ES-I3 (cell line): ENCODE data around the gene ARL4D.
"Not testable (repeated sequence)": the region's sequence is repeated elsewhere in the genome, so short reads cannot be mapped to it uniquely, and the experiment has no call there.

Experiments
- H3K36me3 ChIP-seq: 2 replicates; pipeline ENCODE4 v1.6.1; 2013; ENCODE audit warnings: mild to moderate bottlenecking, low read length, control low read depth, moderate library complexity; ENCODE audit not compliant: insufficient read depth
- H3K4me1 ChIP-seq: 2 replicates; pipeline ENCODE4 v1.6.1; 2013; ENCODE audit warnings: mild to moderate bottlenecking, control low read depth, low read length; ENCODE audit not compliant: insufficient read depth
- H3K9ac ChIP-seq: 2 replicates; pipeline ENCODE4 v1.6.1; 2013; ENCODE audit warnings: low read depth, mild to moderate bottlenecking, low read length, moderate library complexity
- H3K9me3 ChIP-seq: 2 replicates; pipeline ENCODE4 v1.6.1; 2013; ENCODE audit warnings: mild to moderate bottlenecking, low read length, moderate library complexity; ENCODE audit not compliant: control insufficient read depth, insufficient read depth

The ARL4D gene

DNA sequence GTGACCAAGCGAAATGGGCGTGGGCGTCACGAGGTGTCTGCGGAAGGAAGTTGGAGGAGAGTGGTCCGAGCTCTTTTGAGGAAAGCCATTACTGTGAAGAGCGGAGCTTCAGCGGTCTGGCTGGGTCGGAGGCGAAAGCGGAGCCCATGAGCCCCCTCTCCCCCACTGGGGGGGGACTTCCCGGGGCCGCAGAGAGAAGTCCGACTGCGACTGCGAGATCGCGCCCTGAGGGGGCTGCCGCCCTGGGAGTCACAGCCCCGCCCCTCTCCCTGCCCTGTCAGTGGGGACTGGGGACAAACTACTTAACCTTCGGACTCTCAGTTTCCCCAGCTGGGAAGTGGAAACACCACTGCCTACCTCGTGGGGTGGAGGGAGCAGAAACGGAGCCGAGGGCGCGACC lies 20.0 kb upstream of the ARL4D start:
- Histone ChIP-seq H3K9ac (no peak overlapping the region), H3K9me3 (peaks cover 8% of the 10 kb centered on the region; the same call in 1 of the 2 replicates), H3K4me1 (no peaks in the 10 kb centered on the region), H3K36me3 (no peaks in the 10 kb centered on the region)

DNA sequence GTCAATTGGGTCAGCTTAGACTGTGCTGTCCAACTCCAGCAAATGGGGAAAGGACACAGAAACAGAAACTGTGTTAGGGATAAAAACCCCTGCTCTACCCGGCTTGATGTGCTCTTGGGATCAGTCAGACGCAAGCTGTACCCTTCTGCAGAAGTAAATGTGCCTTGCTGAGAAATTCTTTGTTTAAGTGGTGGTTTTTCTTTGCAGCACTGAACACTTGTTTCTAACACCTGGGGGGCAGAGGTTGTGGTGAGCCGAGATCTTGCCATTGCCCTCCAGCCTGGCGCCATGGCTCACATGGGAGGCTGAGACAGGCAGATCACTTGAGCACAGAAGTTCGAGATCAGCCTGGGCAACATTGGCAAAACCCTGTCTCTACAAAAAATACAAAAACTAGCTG lies 18.5 kb upstream of the ARL4D start:
- H3K9ac ChIP-seq = no peak overlapping the region
- H3K36me3 ChIP-seq = no peaks in the 10 kb centered on the region
- peaks cover 8% of the 10 kb centered on the region; the same call in 1 of the 2 replicates for H3K9me3 ChIP-seq
- H3K4me1 ChIP-seq = no peaks in the 10 kb centered on the region

DNA sequence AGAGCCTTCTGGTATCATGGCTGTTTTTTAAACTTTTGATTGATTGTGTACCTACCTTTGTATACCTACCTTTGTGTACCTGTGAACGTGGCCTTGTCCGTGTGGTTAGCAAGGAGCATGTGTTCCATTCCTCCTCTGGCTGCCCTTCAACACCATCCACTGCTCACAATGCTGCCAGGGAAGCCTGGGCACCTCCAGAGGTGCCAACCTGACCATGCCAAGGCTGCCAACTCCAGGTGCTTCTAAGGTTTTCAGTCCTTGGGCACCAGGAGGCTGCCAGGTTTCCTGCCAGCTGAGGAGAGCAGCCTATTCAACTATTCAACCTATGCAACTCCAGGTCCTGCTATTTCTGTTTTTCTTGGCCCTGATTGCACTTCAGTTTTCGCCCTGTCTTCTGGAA lies 17.6 kb upstream of the ARL4D start:
- no peak overlapping the region for H3K9ac ChIP-seq
- H3K36me3 ChIP-seq = no peaks in the 10 kb centered on the region
- H3K9me3 ChIP-seq = peaks cover 8% of the 10 kb centered on the region; the same call in 1 of the 2 replicates
- H3K4me1 ChIP-seq = no peaks in the 10 kb centered on the region

DNA sequence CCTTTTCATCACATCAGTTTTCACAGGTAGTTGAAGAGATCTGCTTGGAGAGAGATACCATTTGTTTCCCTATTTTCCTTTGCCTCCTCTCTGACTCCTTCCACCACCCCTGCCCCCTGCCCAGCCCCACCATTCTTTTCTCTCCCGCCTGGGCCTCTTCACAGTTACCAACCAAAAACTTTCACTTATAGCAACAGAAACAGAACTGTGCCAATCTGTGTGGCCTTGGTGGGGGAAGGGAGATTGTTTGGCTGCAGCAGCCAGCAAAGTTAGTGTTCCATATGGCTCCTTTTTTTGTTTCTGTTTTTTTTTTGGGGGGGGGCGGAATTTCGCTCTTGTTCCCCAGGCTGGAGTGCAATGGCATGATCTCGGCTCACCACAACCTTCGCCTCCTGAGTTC lies 17.2 kb upstream of the ARL4D start:
- Histone ChIP-seq H3K4me1 (no peaks in the 10 kb centered on the region), H3K9ac (no peak overlapping the region), H3K36me3 (no peaks in the 10 kb centered on the region), H3K9me3 (peaks cover 8% of the 10 kb centered on the region; the same call in 1 of the 2 replicates)

DNA sequence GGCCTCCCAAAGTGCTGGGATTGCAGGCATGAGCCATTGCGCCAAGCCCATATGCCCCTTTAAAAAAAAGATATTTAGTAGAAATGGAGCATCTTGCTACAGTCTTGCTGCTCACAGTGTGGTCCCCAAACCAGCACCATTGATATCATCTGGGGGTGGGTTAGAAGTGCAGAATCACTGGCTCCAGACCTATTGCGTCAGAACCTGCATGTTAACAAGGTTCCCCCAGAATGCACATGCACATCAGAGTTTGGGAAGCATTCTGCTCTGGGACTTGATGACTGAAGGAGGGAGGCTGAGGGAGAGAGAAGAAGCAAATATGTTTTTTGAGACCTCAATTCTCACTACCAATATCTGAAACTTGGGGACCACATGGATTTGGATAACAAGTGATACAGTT lies 16.0 kb upstream of the ARL4D start:
- Histone ChIP-seq H3K36me3 (no peaks in the 10 kb centered on the region), H3K9ac (no peak overlapping the region), H3K4me1 (no peaks in the 10 kb centered on the region), H3K9me3 (peaks cover 8% of the 10 kb centered on the region; the same call in 1 of the 2 replicates)

DNA sequence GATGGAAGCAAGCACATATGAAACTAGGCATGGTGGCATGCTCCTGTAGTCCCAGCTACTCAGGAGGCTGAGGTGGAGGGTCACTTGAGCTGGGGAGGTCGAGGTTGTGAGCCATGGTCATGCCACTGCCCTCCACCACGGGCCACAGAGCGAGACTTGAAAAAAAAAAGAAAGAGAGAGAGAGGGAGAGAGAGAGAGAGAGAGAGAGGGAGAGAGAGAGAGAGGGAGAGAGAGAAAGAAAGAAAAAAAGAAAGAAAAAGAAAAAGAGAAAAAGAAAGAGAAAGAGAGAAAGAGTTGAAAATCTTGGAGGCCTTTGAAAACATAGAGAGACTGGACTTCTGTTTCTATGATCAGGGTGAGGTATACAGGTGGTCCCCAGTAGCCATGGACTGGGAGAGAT lies 15.4 kb upstream of the ARL4D start:
- H3K4me1 ChIP-seq = no peaks in the 10 kb centered on the region
- H3K9me3 ChIP-seq = peaks cover 8% of the 10 kb centered on the region; the same call in 1 of the 2 replicates
- H3K36me3 ChIP-seq = no peaks in the 10 kb centered on the region
- no peak overlapping the region for H3K9ac ChIP-seq

DNA sequence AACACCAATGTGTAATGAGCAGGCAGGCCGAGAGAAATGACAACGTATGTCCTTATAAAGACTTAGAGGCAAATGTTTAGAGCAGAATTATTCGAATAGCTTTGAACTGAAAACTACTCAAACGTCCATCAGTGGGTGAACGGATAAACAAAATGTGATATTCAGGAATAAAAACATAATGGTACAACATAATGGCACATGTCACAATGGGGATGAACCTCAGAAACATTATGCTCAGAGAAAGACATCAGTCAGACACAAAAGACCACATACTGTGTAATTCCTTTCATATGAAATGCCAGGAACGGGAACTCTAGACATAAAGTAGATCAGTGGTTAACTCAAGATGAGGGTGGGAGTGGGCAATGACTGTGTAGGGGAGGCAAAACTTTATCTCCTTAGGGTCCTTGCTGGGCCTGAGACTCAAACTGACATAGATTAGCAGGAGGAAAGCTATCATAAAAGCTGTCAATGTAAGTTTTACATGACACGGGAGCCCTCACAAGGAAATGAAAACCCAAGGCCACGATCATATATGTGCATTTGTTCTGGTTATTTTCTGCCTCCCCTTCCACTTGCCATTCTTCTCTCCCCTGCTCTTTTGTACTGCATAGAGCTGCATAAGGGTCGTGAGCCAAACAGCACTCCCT lies 14.8 kb upstream of the ARL4D start:
- H3K9ac ChIP-seq = no peak overlapping the region
- H3K4me1 ChIP-seq = no peaks in the 10 kb centered on the region
- no peaks in the 10 kb centered on the region for H3K36me3 ChIP-seq
- peaks cover 8% of the 10 kb centered on the region; the same call in 1 of the 2 replicates for H3K9me3 ChIP-seq

DNA sequence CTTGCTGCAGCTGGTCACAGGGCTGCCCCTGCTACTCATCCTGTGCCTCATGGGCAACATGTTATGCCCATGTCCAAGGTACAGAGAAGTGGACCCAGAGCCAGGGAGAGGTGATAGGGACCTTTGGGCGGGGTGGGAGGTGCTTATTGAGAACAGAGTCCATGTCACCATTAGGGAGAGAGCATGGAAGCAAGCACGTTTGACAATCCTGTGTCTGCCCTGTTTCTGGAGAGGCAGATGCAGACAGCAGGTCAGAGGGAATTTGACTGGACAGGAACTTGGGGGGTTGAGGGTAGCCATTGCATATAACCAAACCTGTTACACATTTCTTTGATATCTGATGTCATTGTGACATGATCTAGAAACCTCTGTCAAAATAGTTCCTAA lies 14.3 kb upstream of the ARL4D start:
- Histone ChIP-seq H3K9me3 (peaks cover 8% of the 10 kb centered on the region; the same call in 1 of the 2 replicates), H3K9ac (no peak overlapping the region), H3K36me3 (no peaks in the 10 kb centered on the region), H3K4me1 (no peaks in the 10 kb centered on the region)

DNA sequence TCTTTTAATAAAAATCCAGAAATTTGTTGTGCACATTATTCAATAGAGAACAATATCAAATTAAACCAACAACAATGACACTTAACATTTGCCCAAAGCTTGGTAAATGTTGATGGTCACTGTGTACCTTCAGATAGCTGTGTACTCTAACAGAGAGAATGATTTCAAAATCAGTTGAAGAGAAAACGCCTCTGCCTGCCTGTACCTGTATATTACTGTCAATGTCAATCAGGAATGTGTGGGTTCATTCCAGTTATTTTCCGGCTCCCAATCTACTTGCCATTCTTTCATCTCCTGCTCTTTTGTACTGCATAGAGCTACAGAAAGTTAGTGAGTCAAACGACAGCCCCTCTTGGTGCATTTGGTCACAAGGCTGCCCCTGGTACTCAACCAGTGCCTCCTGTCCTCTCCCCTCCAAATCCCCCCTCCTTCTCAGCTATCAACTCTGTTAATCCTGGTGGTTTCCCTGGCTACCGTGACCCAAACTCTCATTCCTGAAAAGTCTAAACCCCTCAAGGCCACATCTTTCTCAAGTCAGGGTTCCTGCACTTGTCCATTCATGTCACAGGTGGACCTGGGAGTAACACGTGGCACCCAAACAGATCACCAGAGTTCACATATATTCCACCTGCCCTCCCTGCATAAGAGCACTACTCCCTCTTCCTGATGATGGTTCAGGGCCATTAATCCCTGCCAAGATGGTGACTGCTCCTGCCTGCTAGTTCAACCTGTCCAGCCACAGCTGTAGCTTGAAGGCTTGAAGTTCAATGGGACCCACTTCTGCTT lies 13.6 kb upstream of the ARL4D start:
- Histone ChIP-seq H3K9me3 (peaks cover 6% of the 10 kb centered on the region; the same call in 1 of the 2 replicates), H3K36me3 (no peaks in the 10 kb centered on the region), H3K4me1 (no peaks in the 10 kb centered on the region), H3K9ac (no peak overlapping the region)

DNA sequence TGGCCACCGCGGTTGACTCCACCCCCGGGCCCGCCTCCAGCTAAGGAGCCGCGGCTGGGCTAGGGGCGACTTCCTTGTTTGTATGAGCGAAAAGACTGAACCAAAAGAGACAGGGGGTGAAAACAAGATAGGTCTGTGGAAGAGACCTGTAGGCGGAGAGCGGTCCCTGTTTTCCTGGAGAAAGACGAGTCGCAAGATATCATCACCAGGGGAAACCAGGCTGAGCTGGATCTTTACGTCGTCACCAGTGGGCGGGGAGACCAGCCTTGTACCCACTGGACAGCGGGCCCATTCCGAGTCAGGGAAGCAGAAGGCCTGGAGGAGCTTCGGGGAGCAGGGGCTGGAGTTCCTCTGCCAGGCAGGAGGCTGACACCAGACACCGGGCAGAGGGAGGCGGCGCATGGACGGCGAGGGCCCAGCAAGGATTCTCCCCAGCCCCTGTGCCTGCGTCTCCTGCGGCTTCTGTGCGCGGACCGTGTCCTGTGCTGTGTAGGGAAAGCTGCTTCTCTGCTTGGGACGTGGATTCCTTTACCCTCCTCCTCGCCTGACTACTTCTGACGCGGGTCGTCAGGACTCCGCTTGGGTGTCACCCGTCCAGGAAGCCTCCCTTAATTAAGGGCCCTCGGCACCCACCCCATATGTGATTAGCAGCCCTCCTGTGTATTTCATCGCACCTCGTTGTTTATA lies 10.3 kb upstream of the ARL4D start:
- Histone ChIP-seq H3K9ac (peak overlapping the region; percentile 83), H3K4me1 (no peaks in the 10 kb centered on the region), H3K9me3 (no peaks in the 10 kb centered on the region), H3K36me3 (no peaks in the 10 kb centered on the region)

DNA sequence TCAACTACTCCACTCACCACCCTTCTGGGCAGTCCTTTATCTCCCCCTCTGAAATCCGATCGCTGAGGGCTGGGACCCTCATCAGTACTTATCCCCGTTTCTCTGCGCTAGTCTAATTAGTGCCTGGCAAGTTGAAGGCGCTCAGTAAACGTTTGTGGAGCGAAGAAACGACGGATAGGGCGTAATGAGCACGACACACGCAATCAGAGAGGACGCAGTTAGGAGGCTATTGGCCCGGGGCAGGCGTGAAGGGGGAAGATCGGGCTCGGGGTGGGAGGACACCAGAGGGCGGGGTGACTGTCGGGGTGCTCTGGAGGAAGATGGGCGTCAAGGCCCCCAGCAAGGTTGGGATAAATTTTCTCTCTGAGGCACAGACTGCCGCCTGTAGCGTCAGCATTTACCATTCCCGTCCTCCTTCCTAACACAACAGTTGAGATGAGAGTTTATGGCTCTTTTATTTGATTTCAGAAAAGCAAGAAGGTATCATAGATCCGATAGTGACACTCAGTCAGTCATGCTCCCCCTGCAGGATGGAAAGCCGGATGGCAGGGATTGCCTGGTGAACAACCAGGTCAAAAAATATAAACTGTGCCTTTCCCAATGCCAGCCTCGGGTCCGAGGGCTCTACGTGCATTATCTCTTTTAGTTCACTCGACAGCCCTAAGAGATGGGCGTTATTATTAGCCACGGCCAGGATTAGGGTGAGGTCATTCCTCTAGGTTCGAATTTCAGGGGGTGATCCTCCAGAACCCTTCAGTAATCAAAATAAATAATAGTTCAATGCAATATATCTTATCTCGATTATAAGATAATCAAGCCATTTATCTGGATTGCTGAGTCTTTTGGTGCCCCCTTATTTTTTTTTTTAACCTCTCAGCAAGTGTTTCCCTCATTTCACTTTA lies 9.5 kb upstream of the ARL4D start:
- Histone ChIP-seq H3K36me3 (no peaks in the 10 kb centered on the region), H3K9ac (peak overlapping the region; percentile 83), H3K4me1 (peaks cover 3% of the 10 kb centered on the region; the same call in 1 of the 2 replicates), H3K9me3 (no peaks in the 10 kb centered on the region)

DNA sequence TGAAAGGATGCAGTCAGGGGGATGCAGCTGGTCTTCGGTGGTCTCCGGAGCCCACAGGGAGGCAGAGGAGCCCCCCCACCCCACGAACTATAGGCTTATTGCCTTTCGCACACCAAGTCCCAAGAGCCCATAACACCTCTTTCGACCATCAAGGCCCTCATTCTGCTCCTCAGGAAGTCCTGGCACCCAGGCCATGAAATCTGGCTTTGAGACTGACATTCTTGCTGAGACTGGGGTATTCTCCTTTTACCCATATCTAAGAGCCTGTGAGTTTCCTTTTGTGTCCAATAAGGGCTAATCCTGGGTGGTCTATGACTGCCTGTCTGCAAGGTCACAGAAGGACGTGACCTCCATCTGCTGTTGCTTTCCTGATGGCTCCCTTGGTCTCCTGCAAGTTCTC lies 6.4 kb upstream of the ARL4D start:
- Histone ChIP-seq H3K4me1 (peaks cover 4% of the 10 kb centered on the region; the same call in 1 of the 2 replicates), H3K9ac (no peak overlapping the region), H3K9me3 (no peaks in the 10 kb centered on the region), H3K36me3 (no peaks in the 10 kb centered on the region)

DNA sequence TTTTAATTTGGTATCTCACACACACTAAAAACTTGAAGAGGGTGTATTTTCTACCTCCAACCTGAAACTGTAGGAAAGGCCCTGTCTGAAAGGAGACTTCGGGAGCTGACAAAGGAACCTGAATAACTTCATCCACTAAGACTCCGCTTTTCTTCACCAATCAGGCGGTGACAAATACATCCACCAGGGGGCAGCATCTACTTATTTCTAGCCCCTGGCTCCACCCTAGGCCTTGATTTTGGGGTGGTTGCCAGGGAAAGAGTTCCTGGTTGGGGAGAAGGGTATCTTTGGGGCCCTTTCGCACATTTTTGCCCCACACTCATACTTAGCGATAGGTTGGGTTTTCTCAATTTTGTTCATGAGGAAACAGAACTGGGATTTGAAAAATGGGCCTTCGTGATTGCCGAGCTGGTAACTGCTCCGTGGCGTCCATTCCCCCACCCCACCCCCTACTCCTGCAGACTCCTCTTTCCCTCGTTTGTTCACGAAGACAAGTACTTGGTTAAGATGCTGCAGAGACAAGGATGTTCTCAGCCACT lies 4.8 kb upstream of the ARL4D start:
- Histone ChIP-seq H3K9me3 (no peaks in the 10 kb centered on the region), H3K36me3 (no peaks in the 10 kb centered on the region), H3K9ac (no peak overlapping the region), H3K4me1 (peaks cover 7% of the 10 kb centered on the region; the same call in 1 of the 2 replicates)

DNA sequence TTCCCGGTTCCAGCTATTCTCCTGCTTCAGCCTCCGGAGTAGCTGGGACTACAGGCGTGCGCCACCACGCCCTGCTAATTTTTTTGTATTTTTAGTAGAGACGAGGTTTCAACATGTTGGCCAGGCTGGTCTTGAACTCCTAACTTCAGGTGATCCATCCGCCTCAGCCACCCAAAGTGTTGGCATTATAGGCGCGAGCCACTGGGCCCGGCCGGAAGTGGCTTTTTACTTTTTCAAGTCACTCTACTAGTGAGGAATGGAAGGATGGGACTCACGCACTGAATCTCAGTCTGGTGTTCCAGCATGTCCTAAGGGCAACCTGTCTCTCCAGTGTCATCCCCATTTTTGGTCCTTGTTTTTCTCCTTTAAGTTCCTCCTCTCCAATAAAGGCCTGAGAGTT lies 4.1 kb upstream of the ARL4D start:
- H3K36me3 ChIP-seq, H3K9me3 ChIP-seq, H3K9ac ChIP-seq, H3K4me1 ChIP-seq: not testable (repeated sequence)
